GM23338 (cell line): Measurements from ENCODE around the gene GALNT6.

ENCODE experiments used
- CREB1 ChIP-seq: fragments of 250-450 bp; sonication (Bioruptor Pico); IDR thresholded peaks from 2 replicates; pipeline ENCODE4 v1.5.0; 2020; ENCODE audit warnings: low read depth, mild to moderate bottlenecking, moderate library complexity
- ETS1 ChIP-seq: IDR thresholded peaks from 2 replicates; pipeline ENCODE4 v1.6.1; 2016; ENCODE audit warnings: antibody characterized with exemption
- EZH2 ChIP-seq: fragments of 200-600 bp; sonication (generic); IDR thresholded peaks from one replicate; pipeline ENCODE4 v1.8.0; 2017; ENCODE audit warnings: antibody characterized with exemption, mild to moderate bottlenecking, low read depth; ENCODE audit not compliant: unreplicated experiment
- EZH2phosphoT487 ChIP-seq: fragments of 200-600 bp; sonication (generic); IDR thresholded peaks from one replicate; pipeline ENCODE4 v1.8.1; 2018; ENCODE audit warnings: antibody characterized with exemption; ENCODE audit not compliant: unreplicated experiment
- JUNB ChIP-seq: IDR thresholded peaks from one replicate; pipeline ENCODE4 v1.6.1; 2016; ENCODE audit warnings: antibody characterized with exemption; ENCODE audit not compliant: unreplicated experiment
- NANOG ChIP-seq: IDR thresholded peaks from 2 replicates; pipeline ENCODE4 v1.6.1; 2016; ENCODE audit warnings: antibody characterized with exemption, borderline replicate concordance
- POLR2AphosphoS5 ChIP-seq: IDR thresholded peaks from 2 replicates; pipeline ENCODE4 v1.6.1; 2016; ENCODE audit warnings: antibody characterized with exemption, low read depth
- STAT1 ChIP-seq: IDR thresholded peaks from one replicate; pipeline ENCODE4 v1.6.1; 2016; ENCODE audit warnings: antibody characterized with exemption; ENCODE audit not compliant: unreplicated experiment
- ZNF114 ChIP-seq: fragments of 250-450 bp; sonication (Bioruptor Pico); IDR thresholded peaks from 2 replicates; pipeline ENCODE4 v1.5.0; 2020; ENCODE audit warnings: mild to moderate bottlenecking, moderate library complexity
- ZNF331 ChIP-seq: fragments of 250-450 bp; sonication (Bioruptor Pico); IDR thresholded peaks from 2 replicates; pipeline ENCODE4 v1.5.0; 2020; ENCODE audit warnings: low read depth, mild to moderate bottlenecking, moderate library complexity
- ZNF462 ChIP-seq: fragments of 250-450 bp; sonication (Bioruptor Pico); IDR thresholded peaks from 2 replicates; pipeline ENCODE4 v1.5.0; 2020; ENCODE audit warnings: mild to moderate bottlenecking, moderate library complexity
- TF ChIP-seq, protein P1 (sequence below), 2 experiments: fragments of 200-600 bp in 1 of 2; sonication (generic) in 1 of 2; conservative IDR thresholded peaks; 2 replicates each; pipeline versions ENCODE4 v1.5.1 to v1.6.1; 2016 to 2017; ENCODE audit warnings: antibody characterized with exemption in 2 of 2, low read depth in 2 of 2, mild to moderate bottlenecking in 2 of 2, moderate library complexity in 1 of 2
- TF ChIP-seq, protein P2 (sequence below): IDR thresholded peaks from one replicate; pipeline ENCODE4 v1.6.1; 2018; ENCODE audit warnings: antibody characterized with exemption; ENCODE audit not compliant: unreplicated experiment

GRCh38 chr12:51330186-51330585, 61.0 kb downstream of the GALNT6 start:
- TF ChIP-seq POLR2AphosphoS5 (no peak), ZNF331 (no peak), EZH2 (no peak), JUNB (no peak), CREB1 (CRISPR knock-in tag) (no peak), STAT1 (no peak), ZNF462 (CRISPR knock-in tag) (no peak), EZH2phosphoT487 (no peak), NANOG (no peak), ETS1 (no peak), ZNF114 (CRISPR knock-in tag) (no peak)
- TF ChIP-seq, protein P1, sequence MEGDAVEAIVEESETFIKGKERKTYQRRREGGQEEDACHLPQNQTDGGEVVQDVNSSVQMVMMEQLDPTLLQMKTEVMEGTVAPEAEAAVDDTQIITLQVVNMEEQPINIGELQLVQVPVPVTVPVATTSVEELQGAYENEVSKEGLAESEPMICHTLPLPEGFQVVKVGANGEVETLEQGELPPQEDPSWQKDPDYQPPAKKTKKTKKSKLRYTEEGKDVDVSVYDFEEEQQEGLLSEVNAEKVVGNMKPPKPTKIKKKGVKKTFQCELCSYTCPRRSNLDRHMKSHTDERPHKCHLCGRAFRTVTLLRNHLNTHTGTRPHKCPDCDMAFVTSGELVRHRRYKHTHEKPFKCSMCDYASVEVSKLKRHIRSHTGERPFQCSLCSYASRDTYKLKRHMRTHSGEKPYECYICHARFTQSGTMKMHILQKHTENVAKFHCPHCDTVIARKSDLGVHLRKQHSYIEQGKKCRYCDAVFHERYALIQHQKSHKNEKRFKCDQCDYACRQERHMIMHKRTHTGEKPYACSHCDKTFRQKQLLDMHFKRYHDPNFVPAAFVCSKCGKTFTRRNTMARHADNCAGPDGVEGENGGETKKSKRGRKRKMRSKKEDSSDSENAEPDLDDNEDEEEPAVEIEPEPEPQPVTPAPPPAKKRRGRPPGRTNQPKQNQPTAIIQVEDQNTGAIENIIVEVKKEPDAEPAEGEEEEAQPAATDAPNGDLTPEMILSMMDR (conservative IDR thresholded peaks at IDR 0.05; ENCODE audit: low read depth in 2 of 2), result no peak
- TF ChIP-seq, protein P2, sequence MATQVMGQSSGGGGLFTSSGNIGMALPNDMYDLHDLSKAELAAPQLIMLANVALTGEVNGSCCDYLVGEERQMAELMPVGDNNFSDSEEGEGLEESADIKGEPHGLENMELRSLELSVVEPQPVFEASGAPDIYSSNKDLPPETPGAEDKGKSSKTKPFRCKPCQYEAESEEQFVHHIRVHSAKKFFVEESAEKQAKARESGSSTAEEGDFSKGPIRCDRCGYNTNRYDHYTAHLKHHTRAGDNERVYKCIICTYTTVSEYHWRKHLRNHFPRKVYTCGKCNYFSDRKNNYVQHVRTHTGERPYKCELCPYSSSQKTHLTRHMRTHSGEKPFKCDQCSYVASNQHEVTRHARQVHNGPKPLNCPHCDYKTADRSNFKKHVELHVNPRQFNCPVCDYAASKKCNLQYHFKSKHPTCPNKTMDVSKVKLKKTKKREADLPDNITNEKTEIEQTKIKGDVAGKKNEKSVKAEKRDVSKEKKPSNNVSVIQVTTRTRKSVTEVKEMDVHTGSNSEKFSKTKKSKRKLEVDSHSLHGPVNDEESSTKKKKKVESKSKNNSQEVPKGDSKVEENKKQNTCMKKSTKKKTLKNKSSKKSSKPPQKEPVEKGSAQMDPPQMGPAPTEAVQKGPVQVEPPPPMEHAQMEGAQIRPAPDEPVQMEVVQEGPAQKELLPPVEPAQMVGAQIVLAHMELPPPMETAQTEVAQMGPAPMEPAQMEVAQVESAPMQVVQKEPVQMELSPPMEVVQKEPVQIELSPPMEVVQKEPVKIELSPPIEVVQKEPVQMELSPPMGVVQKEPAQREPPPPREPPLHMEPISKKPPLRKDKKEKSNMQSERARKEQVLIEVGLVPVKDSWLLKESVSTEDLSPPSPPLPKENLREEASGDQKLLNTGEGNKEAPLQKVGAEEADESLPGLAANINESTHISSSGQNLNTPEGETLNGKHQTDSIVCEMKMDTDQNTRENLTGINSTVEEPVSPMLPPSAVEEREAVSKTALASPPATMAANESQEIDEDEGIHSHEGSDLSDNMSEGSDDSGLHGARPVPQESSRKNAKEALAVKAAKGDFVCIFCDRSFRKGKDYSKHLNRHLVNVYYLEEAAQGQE, result no peak
